HG02763 (cell line): ENCODE results near the gene STEAP1.
"Not testable (repeated sequence)": the region's sequence is repeated elsewhere in the genome, so short reads cannot be mapped to it uniquely, and the experiment has no call there.

ENCODE experiments used
- ATAC-seq: cut with Tn5 transposase; IDR thresholded peaks from one replicate; pipeline ENCODE4 v1.9.1; 2021; ENCODE audit warnings: mild to moderate bottlenecking, moderate library complexity; ENCODE audit not compliant: unreplicated experiment

The STEAP1 gene

DNA sequence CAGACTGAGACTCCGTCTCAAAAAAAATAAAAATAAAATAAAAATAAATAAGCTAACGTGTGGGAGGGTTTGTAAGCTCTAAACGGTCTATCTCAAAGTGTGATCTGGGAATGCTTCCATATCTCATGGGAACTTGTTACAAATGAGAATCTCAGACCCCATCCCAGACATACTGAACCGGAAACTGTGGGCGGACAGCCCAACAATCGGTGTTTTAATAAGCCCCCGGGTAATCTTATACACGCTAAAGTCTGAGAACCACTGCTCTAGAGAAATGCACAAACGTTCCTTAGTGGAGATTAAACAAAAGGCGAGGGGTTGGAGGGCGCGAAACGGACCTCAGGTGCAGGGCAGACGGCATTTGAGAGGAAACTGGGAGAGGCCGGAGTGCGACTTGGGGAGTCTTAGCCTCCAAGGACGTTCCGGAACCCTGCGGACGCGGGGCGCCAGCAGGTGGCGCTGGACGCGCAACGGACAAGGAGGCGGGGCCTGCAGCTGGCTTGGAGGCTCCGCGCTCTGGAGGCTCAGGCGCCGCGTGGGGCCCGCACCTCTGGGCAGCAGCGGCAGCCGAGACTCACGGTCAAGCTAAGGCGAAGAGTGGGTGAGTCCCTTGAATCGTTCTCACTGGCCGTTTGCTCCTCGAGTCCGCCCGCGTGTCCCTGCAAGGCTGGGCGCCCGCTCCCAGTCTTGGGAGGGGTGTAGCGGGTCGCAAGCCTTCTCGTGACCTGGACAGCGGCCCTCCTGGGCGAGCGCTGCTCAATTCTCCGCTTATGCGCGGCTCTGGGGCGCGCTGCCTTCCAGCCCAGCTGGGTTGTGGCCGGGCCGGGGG lies at the start of gene STEAP1:
Gene STEAP1 (plus strand): TSS at position 527 of the 829 bp plus-strand sequence. CDS start 5,320 bp downstream, outside the sequence.
- ATAC-seq = peak; percentile 96

DNA sequence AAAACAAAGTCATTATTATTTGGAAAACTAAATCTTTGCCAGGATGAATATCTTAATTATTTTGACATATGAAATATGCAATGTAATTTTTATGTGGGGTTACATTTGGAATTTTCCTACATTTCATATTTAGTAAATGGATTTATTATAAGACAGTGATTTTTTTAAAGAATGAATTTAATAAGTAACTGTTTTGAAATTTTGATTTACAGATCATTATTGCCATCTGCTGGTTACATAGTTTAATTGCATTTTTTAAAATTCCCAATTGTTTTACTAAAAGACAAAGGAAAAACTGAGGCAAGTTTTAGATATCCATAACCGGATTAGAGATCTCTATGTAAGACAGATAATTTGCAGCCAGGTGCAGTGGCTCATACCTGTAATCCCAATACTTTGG lies 39.3 kb upstream of the STEAP1 start:
- not testable (repeated sequence) for ATAC-seq

DNA sequence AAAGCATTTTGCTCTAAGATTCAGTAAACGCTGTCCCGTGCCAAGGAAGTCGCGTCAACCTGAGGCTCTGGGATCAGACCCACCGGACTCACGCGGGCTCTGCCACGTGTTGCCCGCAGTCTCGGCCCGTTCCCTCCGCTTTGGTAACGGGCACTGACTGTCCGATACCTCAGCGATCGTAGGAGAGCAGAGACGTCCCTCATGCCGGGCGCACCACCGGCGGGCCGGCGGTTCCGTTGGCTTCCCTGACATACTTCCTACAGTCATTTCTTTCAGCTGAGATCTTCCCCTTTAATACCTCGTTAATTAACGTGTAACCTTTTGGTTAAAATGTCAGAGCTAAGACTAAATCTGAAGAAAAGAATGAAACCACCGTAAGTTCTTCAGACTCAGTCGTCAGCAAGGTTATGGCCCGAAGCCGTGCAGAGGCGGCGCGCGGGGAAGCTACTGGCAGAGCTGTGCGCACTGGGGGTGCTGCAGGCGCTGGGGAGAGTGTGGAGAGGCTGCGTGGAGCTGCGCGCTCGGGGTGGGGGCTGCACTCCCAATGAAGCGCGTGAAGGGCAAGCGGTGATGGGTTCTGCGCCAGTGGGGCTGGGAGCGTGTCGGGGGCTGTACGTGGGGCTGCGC lies 35.6 kb upstream of the STEAP1 start:
- not testable (repeated sequence) for ATAC-seq

DNA sequence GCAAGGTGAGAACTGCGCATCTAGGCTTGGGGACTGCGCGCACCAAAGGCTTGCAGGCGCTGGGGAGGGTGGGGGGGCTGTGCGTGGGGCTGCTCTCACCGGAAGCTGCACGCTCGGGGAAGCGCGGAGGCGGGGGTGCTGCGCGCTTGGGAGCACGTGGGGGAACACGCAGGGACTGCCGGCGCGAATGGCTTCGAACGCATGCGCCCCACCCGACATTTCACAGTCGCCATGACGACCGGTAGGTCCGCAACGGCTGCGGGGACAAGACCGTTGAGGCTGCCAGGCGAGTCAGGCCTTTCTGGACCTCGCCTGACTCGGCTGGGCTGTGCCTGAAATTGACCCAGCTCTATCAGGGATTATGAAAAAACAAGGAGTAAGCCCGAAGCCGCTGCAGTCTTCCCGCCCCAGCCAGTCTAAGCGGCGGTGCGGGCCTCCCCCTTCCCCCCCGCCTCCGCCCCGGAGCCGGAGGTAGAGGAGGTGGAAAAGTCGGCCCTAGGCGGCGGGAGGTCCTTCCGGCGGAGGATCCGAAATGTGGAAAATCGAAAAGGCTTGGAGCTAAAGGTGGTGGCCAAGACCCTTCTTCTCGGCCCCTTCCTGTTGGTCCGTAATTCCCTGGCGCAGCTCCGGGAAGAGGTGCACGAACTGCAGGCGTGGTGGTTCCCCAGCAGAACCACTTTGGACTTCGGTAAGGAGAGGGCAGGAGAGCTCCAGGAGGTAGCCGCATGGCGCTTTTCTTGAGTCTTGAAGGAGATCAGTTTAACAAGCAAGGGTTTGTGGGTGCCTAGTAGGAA lies 34.9 kb upstream of the STEAP1 start:
- no peak for ATAC-seq

DNA sequence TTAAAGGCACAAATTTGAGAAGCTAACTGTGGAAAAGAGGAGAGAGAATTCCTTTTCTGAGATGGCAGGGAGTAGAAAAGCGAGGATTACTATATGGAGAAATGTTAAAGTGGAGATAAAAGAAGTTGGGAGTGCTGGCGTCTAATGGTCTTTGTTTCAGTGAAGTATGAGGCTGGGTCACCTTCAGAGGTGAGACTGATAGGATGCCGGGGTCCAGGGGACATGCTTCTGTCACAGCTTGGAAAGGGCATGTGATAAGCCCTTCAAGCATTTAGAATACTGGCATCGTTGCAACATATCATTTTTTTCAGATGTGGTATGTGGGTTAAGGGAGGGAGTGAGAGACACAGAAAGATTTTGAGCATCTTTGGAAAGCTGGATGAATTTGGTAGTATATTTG lies 34.1 kb upstream of the STEAP1 start:
- not testable (repeated sequence) for ATAC-seq

DNA sequence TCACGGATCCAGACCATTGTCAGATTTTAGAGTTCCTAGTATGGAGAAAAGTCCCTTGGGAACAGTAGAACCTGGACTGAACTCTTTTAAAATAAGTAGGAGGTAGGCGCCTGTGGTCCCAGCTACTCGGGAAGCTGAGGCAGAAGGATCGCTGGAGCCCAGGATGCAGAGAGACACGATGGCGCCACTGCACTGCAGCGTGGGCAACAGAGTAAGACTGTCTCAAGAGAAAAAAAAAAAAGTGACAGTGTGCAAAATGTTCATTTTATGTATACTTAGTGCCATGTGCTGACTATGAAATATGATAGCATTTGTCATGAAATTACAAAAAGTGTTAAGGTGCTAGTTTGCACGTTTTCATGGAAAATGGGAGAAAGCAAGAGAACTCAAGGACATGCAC lies 22.5 kb upstream of the STEAP1 start:
- ATAC-seq = not testable (repeated sequence)

DNA sequence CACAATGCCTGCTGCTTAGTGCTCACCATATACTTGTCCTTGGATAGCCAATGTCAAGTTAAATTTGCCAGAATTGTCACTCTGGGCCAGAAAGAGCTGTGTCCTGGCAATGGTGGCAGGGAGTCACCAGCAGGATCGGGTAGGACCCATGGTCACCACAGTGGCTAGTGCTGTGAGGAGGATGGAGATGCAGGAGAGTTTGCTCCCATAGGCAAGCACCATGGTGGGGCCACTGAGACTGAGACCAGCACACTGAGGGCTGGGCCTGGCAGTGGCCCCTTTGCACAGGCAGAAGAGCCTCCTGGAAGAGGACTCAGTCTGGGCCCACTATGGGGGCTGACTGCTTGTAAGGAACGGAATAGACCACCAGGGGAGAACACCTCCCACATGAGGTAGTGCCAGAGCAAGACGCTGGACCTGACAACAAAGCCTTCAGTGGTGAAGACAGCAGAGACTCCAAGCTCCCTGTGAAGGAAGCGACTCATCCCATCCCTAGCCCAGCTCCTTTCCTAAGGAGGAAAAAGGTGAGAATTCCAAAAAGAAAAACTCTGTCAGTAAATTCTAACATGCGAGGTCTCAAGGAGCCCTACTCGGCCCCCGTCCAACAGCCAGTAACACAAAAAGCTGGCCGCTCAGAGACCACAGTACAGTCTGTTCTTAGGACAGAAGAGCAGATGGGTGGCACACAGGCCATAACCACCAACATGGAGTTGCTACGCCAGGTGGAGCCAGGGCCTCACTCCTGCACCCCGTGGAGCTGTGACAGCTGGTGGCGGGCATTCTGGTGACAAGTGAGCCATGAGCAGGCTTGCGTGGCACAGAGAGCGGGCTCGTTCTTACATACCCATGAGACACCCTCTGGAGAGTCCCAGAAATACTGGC lies 6.9 kb upstream of the STEAP1 start:
- not testable (repeated sequence) for ATAC-seq

DNA sequence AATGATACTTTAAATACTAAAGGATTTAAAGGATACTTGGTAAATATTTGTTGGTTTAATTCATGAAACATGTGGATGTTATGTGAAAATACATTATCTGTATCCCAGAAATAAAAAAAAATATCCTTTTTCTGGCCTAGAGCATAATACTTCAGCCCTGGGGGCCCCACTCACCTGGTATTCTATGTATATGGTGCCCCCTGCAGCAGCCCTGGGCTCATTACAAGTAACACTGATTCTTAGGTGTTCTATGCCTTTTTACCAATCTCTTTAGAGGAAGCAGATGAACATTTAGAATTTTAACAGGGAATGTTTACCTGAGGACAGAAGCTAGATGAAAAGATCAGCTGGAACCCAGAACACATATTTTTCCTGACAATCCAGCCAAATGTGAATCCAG lies 4.8 kb upstream of the STEAP1 start:
- ATAC-seq = not testable (repeated sequence)

DNA sequence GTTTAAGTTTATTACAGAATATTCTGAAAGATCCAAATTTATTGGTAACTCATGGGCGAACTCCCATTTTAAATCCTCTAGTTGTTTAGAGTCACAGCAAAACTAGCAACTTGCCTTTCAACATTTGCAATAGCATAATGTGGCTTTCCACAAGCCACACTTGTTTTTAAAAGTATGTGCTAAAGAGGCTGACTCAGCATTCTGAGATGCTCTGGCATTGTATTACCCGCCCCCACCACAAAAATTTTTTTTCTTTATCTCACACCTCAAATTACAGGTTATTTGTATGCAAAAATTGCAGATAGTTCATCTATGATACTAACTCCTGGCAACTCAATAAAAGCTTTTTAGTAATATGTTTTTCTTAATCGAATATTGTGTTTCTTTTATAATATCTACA lies 2.4 kb upstream of the STEAP1 start:
- ATAC-seq = not testable (repeated sequence)

DNA sequence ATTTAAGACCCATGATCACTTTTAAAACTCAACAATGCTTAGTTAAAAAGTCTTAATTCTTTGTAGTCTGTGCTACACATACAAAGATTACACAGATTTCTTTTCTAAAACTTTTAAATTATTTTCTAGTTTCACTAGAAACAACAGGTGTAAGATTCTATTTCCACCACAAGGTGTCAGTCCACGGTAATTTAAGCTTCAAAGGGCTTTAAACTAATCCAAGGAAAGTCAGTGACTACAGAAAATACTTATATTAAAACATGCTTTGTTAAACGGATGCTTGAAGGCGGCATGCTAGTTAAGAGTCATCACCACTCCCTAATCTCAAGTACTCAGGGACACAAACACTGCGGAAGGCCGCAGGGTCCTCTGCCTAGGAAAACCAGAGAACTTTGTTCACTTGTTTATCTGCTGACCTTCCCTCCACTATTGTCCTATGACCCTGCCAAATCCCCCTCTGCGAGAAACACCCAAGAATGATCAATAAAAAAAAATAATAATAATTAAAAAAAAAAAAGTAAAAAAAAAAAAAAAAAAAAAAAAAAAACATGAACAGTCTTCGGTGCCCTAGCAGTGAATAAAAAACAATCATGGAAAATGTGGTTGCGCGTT lies 1.5 kb upstream of the STEAP1 start:
- not testable (repeated sequence) for ATAC-seq

DNA sequence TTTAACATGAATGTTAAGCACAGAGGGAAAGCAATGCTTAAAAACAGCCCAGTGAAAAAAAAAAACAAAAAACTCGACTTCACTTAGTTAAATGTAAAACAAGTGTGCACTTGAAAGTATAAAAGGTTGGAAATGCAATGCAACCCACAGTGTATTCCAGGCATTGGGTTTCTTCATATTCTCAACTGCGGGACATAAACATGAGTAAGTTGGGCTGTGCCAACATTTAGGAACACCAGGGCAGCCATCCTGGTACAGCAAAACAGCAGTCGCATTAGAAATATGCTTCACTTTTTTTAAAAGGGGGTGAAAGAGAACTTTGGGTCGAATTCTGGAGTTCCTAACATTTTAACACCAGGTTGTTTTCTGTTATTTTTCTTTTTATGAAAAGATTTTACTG lies 937 bp downstream of the STEAP1 start:
- ATAC-seq = no peak

DNA sequence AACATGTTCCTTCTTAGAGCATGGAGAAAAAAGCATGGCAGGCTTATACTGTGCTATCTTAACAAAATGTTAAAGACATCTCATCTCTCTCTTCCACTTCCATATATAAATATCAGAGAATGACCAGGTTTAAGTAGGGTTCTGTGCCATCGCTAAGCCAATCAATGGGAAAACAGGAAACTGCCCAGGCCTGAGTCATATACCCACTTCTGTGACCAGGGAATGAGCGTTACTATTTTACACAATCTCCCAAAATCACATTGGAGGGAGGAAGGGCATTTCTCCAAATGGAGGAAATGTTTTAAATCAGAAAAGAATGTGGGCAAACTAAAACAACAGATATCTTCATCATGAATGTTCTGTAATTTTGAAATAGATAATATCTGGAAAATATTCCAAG lies 3.1 kb downstream of the STEAP1 start:
- ATAC-seq = not testable (repeated sequence)

DNA sequence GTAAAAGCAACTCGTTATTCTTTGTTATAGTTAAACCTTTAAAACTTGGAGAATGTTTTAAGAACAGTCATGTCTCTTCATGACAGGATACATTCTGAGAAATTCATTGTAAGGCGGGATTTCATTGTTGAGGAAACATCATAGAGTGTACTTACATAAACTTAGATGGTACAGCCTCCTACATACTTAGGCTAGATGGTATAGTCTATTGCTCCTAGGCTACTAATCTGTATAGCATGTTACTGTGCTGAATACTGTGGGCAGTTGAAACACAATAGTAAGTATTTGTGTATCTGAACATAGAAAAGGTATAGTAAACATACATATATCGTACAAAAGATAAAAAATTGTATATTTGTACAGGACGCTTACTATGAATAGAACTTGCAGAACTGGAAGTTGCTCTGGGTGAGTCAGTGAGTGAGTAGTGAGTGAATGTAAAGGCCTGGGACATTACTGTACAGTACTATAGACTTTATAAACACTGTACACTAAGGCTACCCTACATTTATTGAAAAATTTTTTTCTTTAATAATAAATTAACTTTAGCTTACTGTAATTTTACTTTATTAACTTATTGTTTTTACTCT lies 3.6 kb downstream of the STEAP1 start:
- not testable (repeated sequence) for ATAC-seq

DNA sequence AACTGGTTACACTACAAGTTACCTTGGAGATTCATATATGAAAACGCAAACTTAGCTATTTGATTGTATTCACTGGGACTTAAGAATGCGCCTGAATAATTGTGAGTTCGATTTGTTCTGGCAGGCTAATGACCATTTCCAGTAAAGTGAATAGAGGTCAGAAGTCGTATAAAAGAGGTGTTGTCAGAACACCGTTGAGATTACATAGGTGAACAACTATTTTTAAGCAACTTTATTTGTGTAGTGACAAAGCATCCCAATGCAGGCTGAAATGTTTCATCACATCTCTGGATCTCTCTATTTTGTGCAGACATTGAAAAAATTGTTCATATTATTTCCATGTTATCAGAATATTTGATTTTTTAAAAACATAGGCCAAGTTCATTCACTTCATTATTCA lies 9.3 kb downstream of the STEAP1 start:
- ATAC-seq = no peak

DNA sequence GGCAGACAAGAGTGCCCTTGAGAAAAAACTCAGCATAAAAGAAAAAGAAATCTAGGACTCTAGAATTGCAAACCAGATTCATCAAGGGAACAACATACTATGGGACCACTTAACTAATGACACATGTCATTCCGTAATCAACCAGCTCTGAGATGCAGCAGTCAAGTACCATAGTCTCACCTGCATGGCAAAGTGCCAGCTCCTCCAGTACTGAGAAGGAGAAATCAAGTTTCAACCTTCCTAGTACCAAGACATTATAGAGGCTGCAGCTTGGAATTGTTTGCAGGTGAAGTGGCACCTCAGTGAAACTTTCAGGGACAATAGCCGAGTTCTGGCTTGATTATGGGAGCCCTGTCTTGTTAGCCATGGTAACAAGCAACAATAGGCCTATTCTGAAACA lies 11.5 kb downstream of the STEAP1 start:
- ATAC-seq = no peak

DNA sequence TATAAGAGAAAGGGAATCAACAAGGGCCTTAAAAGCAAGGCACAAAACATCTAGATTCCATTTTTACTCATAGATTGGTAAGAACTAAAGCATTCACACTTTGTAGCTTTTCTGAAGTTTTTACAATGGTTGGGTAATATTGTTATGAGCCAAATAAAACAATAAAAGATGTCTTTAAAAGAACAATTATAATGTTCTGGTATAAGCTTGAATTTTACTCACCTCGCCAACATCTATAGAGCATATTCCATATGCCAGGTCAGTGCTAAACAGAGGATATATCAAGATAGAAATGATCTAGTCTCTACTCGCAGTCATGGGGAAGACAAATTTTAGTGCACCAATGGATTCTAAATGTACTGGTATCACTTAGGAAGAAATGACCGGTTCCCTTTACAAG lies 11.9 kb downstream of the STEAP1 start:
- no peak for ATAC-seq

DNA sequence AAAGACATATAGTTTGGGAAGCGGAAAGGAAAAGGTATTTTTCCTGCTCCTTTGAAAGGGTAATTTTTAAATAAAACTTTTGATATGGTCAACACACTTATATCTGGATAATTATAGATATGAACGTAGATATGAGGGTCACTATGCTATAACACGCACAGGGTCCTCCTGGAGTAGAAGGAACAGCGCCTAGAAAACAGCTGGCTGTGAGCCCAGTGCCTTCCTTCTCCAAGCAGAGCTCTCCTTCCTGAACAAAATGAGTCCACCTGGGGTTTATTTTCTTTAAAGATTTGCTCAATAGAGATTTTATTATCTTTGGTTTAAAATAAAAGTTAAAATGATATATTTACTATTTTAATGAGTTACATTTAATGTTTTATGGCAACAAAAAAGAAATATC lies 13.1 kb downstream of the STEAP1 start:
- no peak for ATAC-seq

DNA sequence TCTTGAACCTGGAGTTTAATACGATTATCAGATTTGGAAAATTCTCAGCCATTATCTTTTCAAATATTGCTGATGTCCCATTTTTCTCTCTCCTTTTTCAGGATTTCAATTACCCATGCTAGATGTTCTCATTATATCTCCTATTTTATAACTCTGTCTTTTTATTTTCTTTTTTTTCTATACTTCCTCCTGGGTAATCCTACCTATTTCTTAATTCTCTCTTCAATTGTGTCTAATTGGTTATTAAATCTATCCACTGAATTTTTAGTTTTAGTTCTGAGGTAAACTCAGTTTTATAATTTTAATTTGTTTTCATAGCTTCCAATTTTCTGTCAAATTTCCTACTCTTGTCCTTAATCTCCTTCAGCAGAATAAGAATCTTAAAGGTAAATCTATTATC lies 15.6 kb downstream of the STEAP1 start:
- ATAC-seq = no peak

DNA sequence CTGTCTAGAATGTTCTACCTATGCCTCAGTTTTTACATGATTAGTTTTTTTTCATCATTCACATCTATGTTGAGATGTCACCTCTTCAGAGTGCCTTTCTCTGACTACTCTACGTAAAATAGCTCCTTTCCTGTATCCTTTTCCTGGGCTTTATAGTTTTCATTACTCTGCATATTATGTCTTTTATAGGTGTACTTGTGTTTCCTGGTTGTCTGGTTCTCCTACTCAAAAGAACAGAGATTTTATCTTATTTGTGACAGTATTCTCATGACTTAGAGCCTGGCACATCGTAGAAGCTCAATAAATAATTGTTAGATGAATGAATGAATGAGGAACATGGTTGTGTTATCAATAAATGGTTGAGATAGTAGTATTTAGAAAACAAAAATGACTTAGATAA lies 17.9 kb downstream of the STEAP1 start:
- ATAC-seq = no peak

DNA sequence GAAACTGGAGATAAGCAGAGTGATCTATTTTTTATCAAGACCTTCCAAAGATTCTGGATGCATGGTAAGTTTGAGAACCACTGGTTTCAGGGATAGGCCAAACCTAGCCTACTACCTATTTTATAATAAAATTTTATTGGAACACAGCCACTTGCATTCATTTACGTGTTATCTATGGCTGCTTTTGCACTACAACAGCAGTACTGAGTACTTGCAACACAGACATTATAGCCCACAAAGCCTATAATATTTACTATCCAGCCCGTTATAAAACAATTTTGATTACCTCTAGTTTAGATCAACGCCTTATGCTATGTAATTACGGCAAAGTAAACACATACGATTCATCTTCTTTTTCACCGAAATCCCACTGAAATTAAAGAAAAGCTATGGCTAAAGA lies 18.4 kb downstream of the STEAP1 start:
- no peak for ATAC-seq
